ENCODE data around the gene STMP1.
"Not testable (repeated sequence)": the region's sequence is repeated elsewhere in the genome, so short reads cannot be mapped to it uniquely, and the experiment has no call there.

The STMP1 gene

GRCh38 chr7:135684136-135684535, 21.8 kb downstream of the STMP1 start:
- TF ChIP-seq, protein P1, sequence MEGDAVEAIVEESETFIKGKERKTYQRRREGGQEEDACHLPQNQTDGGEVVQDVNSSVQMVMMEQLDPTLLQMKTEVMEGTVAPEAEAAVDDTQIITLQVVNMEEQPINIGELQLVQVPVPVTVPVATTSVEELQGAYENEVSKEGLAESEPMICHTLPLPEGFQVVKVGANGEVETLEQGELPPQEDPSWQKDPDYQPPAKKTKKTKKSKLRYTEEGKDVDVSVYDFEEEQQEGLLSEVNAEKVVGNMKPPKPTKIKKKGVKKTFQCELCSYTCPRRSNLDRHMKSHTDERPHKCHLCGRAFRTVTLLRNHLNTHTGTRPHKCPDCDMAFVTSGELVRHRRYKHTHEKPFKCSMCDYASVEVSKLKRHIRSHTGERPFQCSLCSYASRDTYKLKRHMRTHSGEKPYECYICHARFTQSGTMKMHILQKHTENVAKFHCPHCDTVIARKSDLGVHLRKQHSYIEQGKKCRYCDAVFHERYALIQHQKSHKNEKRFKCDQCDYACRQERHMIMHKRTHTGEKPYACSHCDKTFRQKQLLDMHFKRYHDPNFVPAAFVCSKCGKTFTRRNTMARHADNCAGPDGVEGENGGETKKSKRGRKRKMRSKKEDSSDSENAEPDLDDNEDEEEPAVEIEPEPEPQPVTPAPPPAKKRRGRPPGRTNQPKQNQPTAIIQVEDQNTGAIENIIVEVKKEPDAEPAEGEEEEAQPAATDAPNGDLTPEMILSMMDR (IDR thresholded peaks at IDR 0.05; ENCODE audit: low read depth, low read length, missing control alignments) = no peak
- H3K4me3 ChIP-seq (ENCODE audit: low read depth, low read length) = no peak overlapping the region
- no peak for DNase-seq (ENCODE audit: low read depth)

GRCh38 chr7:135684699-135685098, 22.4 kb downstream of the STMP1 start:
- TF ChIP-seq, protein P1 (IDR thresholded peaks at IDR 0.05; ENCODE audit: low read depth, low read length, missing control alignments) = no peak
- no peak for DNase-seq (ENCODE audit: low read depth)

GRCh38 chr7:135685306-135686084, 23.2 kb downstream of the STMP1 start:
- TF ChIP-seq, protein P1 (IDR thresholded peaks at IDR 0.05; ENCODE audit: low read depth, low read length, missing control alignments) = no peak
- no peak for DNase-seq (ENCODE audit: low read depth)

More at GRCh38 chr7:135684699-135685098, 22.4 kb downstream of the STMP1 start:
- H3K4me3 ChIP-seq (ENCODE audit: low read depth, low read length) = no peak overlapping the region

GRCh38 chr7:135687466-135687865, 25.2 kb downstream of the STMP1 start:
- H3K4me3 ChIP-seq (ENCODE audit: low read depth, low read length) = no peak overlapping the region
- TF ChIP-seq, protein P1 (IDR thresholded peaks at IDR 0.05; ENCODE audit: low read depth, low read length, missing control alignments) = no peak
- no peak for DNase-seq (ENCODE audit: low read depth)

More at GRCh38 chr7:135685306-135686084, 23.2 kb downstream of the STMP1 start:
- no peak overlapping the region for H3K4me3 ChIP-seq (ENCODE audit: low read depth, low read length)

GRCh38 chr7:135690566-135690965, 28.3 kb downstream of the STMP1 start:
- TF ChIP-seq, protein P1 (IDR thresholded peaks at IDR 0.05; ENCODE audit: low read depth, low read length, missing control alignments) = no peak
- DNase-seq (ENCODE audit: low read depth) = no peak

DNA sequence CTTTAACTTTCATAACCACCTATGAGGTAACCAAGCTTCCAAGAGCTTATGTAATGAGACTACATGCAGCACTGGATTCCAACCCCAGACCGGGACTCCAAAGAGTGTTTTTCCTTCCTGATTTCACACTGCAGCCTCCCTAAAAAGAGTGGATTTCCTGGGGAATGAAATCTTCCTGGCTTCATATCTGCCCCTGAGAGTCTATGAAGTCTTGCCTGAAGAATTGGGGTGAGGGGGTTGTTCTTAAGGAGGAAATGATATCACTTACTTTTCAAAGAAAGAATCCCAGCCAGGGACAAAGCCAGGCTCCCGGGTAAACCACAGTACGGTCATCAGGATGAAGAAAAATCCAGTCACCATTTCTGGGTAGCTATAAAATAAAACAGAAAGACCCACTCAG, 29.7 kb downstream of the STMP1 start:
- TF ChIP-seq, protein P1 (IDR thresholded peaks at IDR 0.05; ENCODE audit: low read depth, low read length, missing control alignments) = no peak
- no peak for DNase-seq (ENCODE audit: low read depth)
- no peak overlapping the region for H3K4me3 ChIP-seq (ENCODE audit: low read depth, low read length)

More at GRCh38 chr7:135690566-135690965, 28.3 kb downstream of the STMP1 start:
- no peak overlapping the region for H3K4me3 ChIP-seq (ENCODE audit: low read depth, low read length)

- not testable (repeated sequence) for H3K4me3 ChIP-seq (ENCODE audit: low read depth, low read length); DNase-seq (ENCODE audit: low read depth)
Measured at GRCh38 chr7:135692606-135693005, 30.3 kb downstream of the STMP1 start.

Measured in GM12864 (cell line).